ENCODE data around the gene SAMHD1.
"Not testable (repeated sequence)": the region's sequence is repeated elsewhere in the genome, so short reads cannot be mapped to it uniquely, and the experiment has no call there.

The SAMHD1 gene

DNA sequence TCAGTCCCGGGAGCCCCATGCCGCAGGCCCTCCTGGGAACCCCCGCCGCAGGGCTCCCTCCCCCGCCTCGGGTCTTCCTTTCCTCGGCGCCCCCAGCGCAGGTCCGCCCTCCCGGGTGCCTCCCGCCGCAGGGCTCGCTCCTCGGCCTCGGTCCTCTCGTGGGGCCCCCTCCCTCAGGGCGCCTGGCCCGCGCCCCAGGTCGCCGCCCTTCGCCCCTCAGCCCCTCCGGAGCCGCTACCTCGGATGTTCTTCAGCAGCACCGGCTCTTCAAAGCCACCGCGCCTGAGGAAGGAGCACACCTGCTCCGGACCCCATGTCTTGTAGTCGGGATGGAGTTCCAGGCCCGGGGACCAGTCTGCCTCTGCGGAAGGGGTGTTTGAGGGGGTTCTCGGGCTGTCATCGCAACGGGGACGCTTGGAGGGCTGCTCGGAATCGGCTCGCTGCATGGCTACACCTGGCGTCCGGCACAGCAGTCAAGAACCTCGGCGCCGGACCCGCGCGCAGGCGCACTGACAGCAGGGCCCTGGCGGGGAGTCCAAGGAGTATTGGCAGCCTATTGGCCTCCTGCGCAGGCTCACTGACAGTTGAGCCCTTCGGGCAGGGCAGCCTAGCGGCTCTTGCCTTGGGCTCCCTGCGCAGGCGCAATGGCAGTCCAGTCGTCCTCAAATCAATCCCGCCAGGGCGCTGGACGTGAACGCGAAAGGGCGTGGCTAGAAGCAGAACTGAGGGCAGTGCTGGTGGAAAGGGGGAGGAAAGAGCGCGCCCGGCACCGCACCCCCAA is at the start of gene SAMHD1:
TSS of gene SAMHD1 (minus strand) at position 511 of the 781 bp plus-strand sequence. CDS start at position 446, 65 bp downstream.
- DNase-seq, result peak; percentile 93 to 97

DNA sequence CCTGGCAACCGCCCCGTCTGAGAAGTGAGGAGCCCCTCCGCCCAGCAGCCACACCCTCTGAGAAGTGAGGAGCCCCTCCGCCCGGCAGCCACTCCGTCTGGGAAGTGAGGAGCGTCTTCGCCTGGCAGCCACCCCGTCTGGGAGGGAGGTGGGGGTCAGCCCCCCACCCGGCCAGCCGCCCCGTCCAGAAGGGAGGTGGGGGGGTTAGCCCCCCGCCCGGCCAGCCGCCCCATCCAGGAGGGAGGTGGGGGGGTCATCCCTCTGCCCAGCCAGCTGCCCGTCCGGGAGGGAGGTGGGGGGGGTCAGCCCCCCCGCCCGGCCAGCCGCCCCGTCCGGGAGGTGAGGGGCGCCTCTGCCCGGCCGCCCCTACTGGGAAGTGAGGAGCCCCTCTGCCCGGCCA is 48.7 kb upstream of the SAMHD1 start:
- DNase-seq, result not testable (repeated sequence)

DNA sequence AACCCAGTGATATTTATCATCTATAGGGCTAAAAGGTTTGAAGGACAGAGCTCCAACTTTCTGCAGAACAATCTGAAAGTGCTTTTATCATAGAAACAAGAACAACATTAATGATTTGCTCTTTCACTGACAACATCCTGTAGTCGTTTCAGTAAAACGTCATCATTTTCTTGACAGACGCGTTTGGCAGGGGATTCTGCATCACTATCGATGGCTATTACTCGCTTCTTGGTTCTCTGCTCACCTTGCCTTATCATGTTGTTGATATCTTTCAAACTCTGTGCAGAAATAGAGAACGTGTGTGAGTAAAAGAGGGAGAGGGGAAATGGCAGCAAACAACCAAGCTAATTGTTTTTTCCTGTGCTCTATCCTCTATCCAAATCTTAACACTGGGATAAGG is 47.1 kb upstream of the SAMHD1 start:
- peak; percentile 18 to 35 for DNase-seq

DNA sequence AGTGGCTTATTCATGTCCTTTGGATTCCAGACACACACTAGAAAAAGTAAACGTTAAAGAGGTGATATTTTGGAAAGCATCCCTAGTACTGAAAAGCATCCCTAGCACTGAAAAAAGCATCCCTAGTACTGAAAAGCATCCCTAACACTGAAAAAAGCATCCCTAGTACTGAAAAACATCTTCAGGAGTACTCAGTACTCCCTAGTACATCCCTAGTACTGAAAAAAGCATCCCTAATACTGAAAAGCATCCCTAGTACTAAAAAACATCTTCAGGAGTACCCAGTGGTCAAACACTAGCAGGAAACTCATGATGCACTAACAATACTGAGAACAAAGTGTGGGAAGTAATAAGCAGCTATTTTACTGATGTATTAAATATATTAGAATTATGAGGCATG is 45.6 kb upstream of the SAMHD1 start:
- DNase-seq, result no peak

DNA sequence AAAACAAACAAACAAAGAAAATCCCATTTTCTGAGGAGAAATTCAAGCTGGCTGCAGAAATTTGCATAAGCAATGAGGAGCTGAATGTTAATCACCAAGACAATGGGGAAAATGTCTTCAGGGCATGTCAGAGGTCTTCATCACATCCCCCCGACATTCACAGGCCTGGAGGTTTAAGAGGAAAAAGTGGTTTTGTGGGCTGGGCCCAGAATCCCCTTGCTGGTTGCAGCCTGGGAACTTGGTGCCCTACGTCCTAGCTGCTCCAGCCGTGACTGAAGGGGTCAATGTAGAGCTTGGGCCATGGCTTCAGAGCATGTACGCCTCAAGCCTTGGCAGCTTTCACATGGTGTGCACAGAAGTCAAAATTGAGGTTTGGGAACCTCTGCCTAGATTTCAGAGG is 42.7 kb upstream of the SAMHD1 start:
- not testable (repeated sequence) for DNase-seq

DNA sequence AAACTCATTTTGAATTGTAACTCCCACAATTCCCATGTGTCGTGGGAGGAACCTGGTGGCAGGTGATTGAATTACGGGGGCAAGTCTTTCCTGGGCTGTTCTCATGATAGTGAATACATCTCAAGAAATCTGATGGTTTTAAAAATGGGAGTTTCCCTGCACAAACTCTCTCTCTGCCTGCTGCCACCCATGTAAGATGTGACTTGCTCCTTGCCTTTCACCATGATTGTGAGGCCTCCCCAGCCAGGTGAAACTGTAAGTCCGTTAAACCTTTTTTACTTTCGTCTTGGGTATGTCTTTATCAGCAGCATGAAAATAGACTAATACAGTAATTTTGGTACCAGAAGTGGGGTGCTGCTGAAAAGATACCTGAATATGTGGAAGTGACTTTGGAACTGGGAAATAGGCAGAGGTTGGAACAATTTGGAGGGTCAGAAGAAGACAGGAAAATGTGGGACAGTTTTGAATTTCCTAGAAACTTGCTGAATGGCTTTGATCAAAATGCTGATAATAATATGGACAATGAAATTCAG is 41.4 kb upstream of the SAMHD1 start:
- no peak for DNase-seq

DNA sequence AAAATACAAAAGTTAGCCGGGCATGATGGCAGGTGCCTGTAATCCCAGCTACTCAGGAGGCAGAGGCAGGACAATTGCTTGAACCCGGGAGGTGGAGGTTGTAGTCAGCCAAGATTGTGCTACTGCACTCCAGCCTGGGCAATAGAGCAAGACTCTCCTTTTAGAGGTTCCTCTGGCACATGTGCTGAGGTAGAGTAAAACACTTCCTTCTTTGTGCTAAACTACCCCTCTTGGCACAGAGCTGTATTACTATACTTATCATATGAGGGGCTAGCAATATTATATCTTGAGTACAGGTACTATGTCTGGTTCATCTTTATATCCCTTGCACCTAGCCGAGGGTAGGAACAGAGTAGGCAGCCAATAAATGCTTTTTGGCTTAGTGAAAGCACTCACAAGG is 40.2 kb upstream of the SAMHD1 start:
- DNase-seq, result no peak

DNA sequence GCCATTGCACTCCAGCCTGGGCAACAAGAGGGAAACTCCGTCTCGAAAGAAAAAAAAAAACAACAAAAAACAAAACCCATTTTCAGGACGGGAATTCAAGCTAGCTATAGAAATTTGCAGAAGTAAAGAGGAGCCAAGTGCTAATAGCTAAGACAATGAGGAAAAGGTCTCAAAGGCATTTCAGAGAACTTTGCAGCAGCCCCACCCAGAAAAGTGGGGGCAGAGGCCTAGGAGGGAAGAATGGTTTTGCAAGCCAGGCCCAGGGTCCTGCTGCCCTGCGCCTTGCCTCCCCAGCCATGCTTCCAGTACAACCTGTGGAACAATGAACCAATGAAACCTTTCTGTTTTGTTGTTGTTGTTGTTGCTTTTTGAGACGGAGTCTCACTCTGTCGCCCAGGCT is 38.3 kb upstream of the SAMHD1 start:
- no peak for DNase-seq

DNA sequence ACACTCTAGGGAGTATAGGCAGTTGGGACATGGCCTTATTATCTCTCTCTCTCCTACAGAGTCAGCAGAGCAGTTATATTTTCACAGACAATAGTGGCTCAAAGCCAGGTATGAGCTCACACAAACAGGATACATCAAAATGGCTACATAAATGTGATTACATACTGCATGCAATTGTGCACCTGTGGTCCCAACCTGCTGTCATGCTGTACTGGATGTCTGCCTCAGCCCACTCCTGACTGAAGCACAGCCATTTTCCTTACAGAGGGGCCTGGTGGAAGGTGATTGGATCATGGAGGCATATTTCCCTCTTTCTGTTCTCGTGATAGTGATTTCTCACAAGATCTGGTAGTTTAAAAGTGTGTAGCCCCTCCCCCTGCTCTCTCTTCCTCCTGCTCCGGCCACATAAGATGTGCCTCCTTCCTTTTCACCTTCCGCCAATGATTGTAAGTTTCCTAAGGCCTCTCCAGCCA is 37.0 kb upstream of the SAMHD1 start:
- peak in 1 of 2 donors; percentile 23 for DNase-seq

DNA sequence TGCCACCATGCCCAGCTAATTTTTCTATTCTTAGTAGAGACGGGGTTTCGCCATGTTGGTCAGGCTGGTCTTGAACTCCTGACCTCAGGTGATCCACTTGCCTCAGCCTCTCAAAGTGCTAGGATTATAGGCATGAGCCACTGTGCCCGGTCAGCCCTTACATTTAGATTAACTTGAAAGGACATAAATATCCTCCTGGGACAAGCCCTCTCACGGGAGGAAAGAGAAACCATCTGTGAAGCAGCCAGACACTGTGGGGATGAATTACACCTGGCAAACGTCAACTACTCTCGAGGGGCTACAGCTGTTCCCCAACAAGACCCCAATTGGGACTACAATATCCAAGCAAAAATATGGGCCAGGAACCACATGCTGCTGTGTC is 32.7 kb upstream of the SAMHD1 start:
- no peak for DNase-seq

DNA sequence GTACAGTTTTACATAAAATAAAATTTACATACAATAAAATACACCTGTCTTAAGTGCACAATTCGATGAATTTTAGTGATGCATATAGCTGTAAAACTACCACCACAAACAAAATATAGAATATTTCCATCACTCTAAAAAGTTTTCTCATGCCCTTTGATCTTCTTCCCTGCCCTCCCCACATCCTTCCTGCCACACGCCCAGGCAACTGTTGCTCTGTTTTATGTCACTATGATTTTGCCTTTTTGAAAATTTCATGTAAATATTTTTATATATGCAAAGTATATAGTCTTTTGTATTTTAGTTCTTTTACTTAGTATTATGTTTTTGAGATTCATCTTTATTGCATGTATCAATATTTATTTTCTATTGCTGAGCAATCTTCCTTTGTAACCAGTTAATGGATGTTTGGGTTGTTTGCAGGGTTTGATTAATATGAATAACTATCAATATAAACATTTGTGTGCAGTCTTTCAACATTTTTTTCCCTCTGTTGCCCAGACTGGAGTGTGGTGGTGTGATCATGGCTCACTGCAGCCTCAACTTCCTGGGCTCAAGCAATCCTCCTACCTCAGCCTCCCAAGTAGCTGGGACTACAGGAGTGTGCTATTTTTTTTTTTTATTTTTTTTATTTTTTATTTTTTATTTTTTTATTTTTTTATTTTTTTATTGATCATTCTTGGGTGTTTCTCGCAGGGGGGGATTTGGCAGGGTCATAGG is 23.8 kb upstream of the SAMHD1 start:
- DNase-seq, result peak; percentile 69 to 73

DNA sequence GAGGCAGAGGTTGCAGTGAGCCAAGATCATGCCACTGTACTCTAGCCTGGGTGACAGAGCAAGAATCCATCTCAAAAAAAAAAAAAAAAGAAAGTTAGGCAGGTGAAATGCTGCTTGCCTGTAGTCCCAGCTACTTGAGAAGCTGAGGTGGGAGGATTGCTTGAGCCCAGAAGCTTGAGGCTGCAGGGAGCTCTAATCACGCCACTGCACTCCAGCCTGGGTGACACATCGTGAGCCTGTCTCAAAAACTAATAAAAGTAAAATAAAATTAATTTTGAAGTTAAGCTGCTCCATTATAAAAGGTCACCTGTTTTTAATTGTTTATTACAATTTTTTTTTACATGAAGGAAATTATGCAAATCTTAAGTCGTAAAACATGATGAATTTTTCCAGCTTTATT is 23.2 kb upstream of the SAMHD1 start:
- DNase-seq, result no peak

DNA sequence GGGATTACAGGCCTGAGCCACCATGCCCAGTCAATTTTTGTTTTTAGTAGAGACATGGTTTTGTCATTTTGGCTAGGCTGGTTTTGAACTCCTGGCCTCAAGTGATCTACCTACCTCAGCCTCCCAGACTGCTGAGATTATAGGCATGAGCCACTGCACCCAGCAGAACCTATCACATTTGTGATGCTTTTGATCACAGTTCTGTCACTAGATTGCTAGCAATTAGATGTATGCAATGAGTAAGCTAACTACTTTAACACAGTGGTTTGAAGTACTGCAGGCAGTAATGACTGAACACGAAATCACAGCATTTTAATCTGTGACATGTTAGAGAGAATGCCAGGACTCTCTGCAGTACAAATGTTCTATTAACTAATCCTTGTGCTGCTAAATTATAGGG is 19.6 kb upstream of the SAMHD1 start:
- no peak for DNase-seq

DNA sequence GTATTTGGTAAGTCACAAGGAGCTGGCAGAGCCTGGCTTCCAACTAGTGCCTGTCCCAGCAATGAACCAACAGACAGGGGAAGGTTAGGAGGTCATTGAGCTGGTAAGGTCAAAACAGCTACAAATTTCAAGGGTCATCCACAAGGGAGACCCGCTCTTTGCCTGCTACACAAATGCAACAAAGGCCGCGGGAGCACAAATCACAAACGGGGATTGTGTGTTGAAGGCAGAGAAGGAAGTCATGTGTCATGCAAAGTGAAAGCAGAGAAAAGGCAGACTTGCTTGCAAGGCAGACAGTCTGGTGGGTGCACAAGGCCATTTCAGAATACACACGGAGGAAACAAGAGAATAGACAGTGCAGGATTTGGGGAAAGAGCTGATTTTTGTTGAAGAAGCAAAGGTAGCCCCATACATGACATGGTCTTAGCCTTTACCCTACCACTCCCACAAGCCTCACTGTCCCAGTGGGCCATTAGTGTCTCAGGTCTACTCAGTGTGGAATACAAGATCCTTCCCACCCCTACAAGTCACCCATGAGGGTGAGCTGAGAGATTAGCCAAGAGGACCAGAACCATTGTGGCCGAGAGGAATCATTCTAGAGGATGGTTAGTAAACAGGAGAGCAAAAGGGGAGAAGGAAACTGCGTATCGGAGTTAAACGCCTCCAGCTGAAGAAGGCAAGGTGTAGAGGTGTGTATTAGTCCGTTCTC is 18.1 kb upstream of the SAMHD1 start:
- DNase-seq, result peak; percentile 24 to 48

DNA sequence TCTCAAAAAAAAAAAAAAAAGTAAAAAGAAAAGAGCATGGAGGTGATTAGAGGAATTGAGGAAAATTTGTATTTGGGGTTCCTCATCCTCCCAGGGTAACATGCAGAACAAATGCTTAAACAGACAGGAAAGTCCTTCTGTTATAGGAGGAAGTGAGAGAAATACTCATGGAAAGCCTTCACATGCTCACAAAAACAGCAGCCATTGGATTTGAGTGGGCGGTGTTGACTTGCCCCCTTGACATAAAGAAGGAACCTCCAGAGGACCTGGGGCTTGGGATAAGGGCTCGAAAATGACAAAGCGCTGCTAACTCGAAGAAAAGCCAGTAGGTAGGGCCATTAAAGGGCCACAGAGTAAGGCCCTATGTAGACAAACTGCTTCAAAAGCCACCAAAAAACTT is 17.5 kb upstream of the SAMHD1 start:
- no peak for DNase-seq

DNA sequence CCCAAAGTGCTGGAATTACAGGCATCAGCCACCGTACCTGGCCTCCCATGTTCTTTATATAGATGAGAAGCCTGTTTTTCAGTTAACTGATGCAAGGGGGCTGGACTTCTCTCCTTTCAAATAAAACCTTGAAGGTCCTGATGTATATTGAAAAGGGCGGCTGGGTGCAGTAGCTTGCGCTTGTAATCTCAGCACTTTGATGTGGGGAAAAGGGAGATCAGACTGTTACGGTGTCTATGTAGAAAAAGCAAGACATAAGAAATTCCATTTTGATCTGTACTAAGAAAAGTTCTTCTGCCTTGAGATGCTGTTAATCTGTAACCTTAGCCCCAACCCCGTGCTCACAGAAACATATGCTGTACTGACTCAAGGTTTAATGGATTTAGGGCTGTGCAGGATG is 16.1 kb upstream of the SAMHD1 start:
- peak in 1 of 2 donors; percentile 31 for DNase-seq

DNA sequence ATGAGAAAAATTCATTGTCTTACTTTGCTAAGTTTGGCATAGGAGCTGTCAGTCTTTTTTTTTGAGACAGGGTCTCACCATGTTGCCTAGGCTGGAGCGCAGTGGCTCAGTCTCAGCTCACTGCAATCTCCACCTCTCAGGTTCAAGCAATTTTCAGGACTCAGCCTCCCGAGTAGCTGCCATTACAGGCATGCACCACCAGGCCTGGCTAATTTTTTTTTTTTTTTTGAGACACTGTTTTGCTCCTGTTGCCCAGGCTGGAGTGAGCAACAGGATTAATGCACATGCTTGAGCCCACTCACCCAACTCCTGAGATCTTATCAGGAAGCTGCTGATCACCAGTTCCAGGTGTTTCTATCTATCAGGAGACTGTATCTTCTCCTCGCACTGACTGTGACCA is 15.5 kb upstream of the SAMHD1 start:
- not testable (repeated sequence) for DNase-seq

DNA sequence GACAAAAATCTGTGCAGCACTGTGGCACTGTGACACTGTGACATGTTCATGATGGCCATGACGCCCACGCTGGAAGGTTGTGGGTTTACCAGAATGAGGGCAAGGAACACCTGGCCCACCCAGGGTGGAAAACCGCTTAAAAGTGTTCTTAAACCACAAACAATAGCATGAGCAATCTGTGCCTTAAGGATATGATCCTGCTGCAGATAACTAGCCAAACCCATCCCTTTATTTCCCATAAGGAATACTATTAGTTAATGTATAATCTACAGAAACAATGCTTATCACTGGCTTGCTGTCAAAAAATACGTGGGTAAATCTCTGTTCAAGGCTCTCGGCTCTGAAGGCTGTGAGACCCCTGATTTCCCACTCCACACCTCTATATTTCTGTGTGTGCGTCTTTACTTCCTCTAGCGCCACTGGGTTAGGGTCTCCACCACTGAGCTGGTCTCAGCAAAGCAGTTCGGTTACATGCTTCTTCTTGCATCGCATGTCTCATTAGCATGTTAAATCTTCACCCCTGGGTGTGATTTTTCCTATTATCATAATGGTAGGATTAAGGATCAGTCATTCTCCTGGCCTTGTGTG is 10.9 kb upstream of the SAMHD1 start:
- DNase-seq, result not testable (repeated sequence)

DNA sequence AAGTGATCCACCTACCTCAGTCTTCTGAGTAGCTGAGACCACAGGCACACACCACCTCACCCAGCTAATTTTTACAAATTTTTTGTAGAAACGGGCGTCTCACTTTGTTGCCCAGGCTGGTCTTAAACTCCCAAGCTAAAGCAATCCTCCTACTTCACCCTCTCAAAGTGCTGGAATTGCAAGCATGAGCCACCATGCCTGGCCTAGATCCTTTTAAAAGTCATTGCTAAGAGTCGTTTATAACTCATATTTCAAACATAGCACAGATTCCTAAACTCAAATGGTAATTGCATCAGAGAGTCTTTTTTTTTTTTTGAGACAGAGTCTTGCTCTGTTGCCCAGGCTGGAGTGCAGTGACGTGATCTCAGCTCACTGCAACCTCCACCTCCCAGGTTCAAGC is 7.7 kb upstream of the SAMHD1 start:
- no peak for DNase-seq

DNA sequence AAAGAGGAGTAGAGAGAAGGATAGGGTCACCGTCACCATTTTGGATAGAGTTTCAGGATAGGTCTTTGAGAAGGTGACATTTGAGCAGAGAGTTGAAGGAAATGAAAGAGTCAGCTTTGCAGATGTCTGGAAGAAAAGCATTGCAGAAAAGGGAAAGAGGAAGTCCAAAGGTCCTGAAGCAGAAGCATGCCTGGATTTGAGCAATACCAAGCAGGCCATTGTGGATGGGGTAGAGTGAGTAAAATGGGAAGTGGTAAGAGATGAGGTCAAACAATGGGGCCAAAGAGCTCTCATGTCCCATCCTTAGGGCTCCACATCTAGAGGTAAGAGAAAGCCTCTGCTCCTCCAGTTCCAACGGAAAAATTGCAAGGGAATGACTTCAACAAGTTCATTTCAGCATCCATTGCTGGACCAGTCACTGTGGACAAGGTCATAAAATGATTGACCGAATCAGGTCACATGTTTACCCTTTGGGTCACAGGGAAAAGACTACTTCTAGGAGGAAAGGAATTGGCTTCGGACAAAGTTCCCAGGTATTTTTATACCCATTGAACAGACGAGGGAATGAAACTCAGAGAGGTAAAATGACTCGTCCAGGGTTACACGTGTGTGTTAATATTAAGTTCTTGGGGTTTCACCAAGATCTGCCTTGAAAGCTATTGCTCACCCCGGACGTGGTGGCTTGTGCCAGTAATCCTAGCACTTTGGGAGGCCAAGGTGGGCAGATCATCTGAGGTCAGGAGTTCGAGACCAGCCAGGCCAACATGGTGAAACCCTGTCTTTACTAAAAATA is 6.6 kb upstream of the SAMHD1 start:
- peak in 1 of 2 donors; percentile 48 for DNase-seq

DNA sequence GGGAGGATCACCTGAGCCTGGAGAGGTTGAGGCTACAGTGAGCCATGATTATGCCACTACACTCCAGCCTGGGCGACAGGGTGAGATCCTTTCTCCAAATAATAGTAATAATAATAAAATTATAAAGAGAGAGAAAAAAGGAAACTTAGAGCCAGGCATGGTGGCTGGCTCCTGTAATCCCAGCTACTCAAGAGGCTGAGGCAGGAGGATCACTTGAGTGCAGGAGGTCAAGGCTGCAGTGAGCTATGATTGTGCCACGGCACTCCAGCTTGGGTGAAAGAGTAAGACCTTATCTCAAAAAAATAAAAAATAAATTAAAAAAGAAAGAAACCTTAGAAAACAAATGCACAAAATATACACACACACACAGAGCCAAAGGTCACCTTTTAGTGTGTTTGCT is 5.2 kb upstream of the SAMHD1 start:
- DNase-seq, result no peak

DNA sequence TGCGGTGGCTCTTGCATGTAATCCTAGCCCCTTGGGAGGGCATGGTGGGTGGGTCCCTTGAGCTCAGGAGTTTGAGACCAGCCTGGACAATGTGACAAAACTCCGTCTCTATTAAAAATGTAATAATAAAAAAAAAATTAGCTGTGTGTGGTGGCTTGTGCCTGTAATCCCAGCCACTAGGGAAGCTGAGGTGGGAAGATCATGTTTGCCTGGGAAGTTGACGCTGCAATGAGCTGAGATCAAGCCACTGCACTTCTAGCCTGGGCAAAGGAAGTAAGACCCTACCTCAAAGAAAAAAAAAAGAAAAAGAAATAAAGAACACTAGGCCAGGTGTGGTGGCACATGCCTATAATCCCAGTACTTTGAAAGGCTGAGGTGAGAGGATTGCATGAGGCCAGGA is 4.5 kb upstream of the SAMHD1 start:
- no peak for DNase-seq
